GM21529 (cell line): ENCODE data around the gene CFAP97.
"Not testable (repeated sequence)": the region's sequence is repeated elsewhere in the genome, so short reads cannot be mapped to it uniquely, and the experiment has no call there.

Experiments
- ATAC-seq: cut with Tn5 transposase; IDR thresholded peaks from one replicate; pipeline ENCODE4 v1.9.1; 2021; ENCODE audit not compliant: unreplicated experiment

The CFAP97 gene

GRCh38 chr4:185201977-185202962 lies 1.5 kb downstream of the CFAP97 start:
- no peak for ATAC-seq

GRCh38 chr4:185198189-185198588 lies 5.6 kb downstream of the CFAP97 start:
- ATAC-seq: not testable (repeated sequence)

DNA sequence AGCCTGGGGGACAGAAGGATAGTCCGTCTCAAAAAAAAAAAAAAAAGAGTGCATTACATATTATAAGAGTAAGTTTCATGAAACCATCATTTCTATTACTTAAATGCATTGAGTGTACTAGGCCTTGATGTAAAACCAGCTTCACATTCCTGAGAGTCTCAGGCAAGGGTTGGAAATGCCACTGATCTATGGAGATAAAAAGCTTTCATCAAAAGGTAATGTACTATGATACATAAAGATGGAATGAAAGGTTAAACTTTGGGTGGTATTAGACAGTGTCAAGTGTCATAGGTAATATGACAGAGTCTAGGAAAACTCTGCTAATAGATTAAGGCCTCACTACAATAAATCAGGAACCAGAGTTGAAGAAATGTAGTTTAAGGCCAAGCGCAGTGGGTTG lies 7.4 kb downstream of the CFAP97 start:
- ATAC-seq: no peak

DNA sequence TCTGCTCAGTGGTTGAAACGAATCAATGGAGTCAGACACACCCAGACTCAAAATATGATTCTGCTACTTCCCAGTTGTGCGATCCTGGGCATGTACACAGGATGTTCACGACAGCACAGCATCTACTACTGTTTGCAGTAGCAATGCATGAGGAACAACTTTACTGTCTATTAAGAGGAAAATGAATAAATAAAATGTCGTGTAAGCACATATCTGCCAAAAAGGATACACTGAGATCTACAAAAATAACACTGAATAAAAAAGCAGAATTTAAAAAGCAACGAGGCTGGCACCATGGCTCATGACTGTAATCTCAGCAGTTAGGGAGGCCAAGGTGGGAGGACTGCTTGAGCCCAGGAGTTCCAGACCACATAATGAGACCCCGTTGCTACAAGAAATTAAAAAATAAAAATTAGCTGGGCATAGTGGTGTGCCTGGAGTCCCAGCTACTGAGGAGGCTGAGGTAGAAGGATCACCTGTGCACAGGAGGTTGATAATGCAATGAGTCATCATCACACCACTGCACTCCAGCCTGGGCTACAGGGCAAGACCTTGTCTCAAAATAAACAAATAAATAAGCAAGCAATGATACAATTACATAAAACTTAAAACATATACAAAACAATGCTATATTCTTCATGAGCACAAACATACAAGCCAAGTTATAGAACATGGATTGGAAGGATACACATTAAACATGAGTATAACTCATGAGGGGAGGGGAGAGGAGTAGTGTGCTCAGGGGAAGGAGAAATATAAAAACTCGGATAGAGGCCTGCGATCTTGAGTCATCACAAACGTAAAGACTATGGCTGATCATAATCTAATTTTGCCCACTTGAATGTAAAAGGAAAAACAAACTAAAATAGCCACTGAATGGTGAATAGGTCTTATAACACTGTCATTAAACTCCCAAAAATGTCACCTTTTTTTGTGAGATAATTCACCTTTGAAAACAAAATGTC lies 8.6 kb downstream of the CFAP97 start:
- no peak for ATAC-seq

GRCh38 chr4:185192059-185192458 lies 11.7 kb downstream of the CFAP97 start:
- ATAC-seq: peak; percentile 92

GRCh38 chr4:185190306-185190856 lies 13.4 kb downstream of the CFAP97 start:
- ATAC-seq: no peak

DNA sequence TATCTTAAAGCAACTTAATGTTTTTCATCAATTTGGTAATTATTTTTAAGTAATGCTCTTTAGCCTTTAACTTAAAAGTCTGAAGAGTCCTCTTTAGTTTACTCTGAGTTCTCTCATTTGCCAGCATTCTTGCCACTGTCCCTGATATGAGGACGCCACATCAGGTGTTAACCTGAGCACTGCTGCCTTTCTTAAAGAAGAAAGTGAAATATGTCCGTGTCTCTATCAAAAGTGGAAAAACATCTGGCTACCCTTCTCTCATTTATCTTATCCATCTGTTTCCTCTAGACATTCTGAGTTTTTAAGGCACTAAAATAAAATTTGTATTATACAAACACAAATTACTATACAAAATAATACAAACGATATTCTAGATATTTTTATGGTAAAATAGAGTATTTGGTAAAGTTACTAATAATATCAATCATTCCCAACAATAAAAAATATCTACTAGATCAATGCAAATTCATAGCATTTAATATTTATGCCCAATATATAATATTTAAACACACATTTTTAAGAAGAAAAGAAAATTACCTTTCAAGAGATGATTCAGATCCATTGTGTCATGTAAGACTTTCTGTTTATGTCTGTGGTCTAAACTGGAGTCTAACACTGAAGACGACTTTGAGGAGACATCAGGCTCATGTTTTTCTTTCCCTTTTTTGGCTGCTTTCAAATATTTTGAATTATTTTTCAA lies 14.0 kb downstream of the CFAP97 start:
- no peak for ATAC-seq

GRCh38 chr4:185186769-185187168 lies 17.0 kb downstream of the CFAP97 start:
- ATAC-seq: no peak

DNA sequence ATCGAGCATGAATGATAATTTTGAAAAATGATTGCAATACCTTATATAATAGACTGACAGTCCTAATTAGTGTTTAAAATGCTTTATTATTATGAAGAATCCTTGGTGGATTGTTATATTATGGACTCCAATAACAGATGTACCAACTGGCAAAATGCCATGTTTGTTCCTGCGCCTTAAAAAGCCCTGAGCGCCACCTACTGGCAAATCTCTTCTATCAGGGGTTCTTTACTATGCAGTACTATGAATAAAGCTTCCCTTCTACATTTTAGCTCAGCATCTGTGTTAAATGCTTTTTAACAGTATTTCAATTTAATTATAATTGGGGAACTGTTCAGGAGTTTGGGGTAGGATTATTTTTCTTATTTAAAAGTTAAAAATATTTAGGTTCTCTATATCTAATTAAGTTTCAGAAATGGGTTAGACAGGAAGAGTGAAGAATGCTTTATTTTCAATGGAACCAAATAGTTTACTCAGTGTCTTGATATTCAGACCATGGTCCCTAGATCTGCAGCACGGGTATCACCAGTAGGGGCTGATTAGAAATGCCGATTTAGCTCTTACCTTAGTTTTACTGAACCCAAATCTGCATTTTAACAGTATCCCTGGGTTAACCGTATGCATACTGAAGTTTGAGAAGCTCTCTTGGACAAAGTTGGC lies 20.0 kb downstream of the CFAP97 start:
- no peak for ATAC-seq

DNA sequence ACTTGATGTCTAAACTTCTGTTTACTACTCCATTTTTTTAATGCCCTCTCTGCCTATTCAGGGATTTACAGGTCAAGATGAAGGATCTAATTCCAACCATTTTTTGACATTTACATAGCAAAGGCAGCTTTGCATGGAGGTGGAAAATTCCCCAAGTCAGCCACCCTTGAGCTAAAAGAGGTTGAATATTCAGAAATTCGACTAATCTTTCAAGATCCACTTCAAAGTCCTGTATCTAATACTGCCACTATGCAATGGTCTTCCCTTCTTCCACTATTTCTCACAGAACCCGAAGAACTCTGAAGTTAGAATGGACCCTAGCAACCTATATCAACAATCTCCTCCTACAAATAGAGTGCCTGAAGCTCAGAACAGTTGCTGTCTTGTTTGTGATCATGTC lies 21.6 kb downstream of the CFAP97 start:
- ATAC-seq: no peak

GRCh38 chr4:185179488-185179887 lies 24.3 kb downstream of the CFAP97 start:
- ATAC-seq: no peak

- peak; percentile 81 for ATAC-seq
Observed at GRCh38 chr4:185171373-185172071, 32.3 kb downstream of the CFAP97 start.

DNA sequence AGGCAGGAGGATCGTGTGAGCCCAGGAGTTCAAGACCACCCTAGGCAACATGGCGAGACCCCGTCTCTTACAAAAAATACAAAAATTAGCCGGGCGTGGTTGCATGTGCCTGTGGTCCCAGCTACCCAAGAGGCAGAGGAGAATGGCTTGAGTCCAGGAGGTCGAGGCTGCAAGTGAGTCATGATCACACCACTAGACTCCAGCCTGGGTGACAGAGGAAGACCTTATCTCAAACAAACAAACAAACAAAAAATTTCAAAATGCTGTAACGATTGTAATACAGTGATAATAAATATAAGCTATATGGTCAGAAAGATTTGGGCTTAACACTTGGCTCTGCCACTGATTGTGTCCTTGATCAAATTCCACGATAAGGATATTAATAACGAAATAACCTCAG lies 36.6 kb downstream of the CFAP97 start:
- no peak for ATAC-seq

DNA sequence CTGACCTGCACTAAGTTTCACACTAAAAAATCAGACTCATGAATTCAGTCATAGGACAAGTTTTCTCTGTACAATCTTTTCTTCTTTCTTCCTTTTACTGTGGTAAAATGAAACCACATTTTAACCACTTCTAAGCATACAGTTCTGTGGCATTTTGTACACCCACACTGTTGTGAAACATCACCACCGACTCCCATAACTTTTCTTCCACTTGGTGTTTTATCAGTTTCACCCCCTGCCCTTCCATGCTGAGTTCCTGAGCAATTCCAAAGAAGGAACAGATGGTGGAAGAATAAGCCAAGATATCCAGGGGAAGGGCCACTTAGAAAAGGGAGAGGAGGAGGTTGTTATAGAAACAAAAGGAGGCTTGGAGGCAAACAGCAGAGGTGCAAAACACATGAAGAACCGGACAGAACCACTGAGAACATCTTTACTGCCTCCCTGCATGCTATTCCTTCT lies 38.2 kb downstream of the CFAP97 start:
- peak; percentile 94 for ATAC-seq

DNA sequence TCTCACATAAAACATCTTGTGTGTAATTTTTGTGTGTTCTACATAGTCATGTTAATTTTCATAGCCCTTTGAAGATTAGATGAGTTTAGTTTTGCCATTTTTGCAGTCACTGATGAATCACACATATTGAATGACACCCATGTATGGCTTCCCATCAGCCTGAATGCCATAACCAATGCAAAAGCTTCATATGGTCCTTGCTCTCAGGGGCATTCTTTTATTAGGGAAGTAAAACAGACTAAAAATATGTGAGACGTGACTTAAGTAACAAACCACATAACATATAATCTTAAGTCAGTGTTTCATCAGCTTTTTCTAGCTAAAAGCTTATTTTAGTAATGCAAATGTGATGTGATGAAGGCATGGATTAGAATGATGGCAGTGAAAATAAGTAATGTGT lies 52.5 kb downstream of the CFAP97 start:
- ATAC-seq: no peak

GRCh38 chr4:185149392-185149791 lies 54.4 kb downstream of the CFAP97 start:
- ATAC-seq: no peak

- no peak for ATAC-seq
Observed at GRCh38 chr4:185145572-185145971, 58.2 kb downstream of the CFAP97 start.

GRCh38 chr4:185144601-185145240 lies 59.1 kb downstream of the CFAP97 start:
- no peak for ATAC-seq

GRCh38 chr4:185143601-185143969 lies 60.2 kb downstream of the CFAP97 start:
- ATAC-seq: no peak
